Temporal lobe (tissue), 1 donor: Measurements from ENCODE around the gene MBD3L2. TPM values are rescaled to one million over a fixed set of nuclear protein-coding genes. Genes with fewer than 3 reads are reported as not detected.

Source experiments
- total RNA-seq: library from RNA; depleted of rRNA; stranded (reverse); fragments of >200 nt; gene quantifications from one replicate; pipeline ENCODE4 v1.2.3, GENCODE V29; 2014

MBD3L2 gene
- total RNA-seq, 1 donor from 2014 or later: not detected

Other genes with a start within 250 kb of the MBD3L2 start
- gene ADGRE1, start 161.7 kb upstream of the MBD3L2 start, total RNA-seq: under 0.01 TPM
- not detected for gene MBD3L2B, start 27.9 kb upstream of the MBD3L2 start, total RNA-seq
- not detected for gene MBD3L5, start 18.7 kb upstream of the MBD3L2 start, total RNA-seq
- not detected for gene MBD3L4, start 9.1 kb upstream of the MBD3L2 start, total RNA-seq
- gene MBD3L3, start 9.4 kb downstream of the MBD3L2 start, total RNA-seq: not detected
- gene ZNF557, start 20.4 kb downstream of the MBD3L2 start, total RNA-seq: 24.8 TPM
- gene INSR, start 245.1 kb downstream of the MBD3L2 start, total RNA-seq: 65.4 TPM